Eye (tissue), 1 donor: ENCODE measurements around the gene MEIS2.

Source experiments
- DNase-seq: peaks from one replicate; pipeline ENCODE4 v3.0.0-alpha.2; 2015

Gene MEIS2

GRCh38 chr15:36924034-36924433, 176.3 kb downstream of the MEIS2 start:
- DNase-seq, result peak; percentile 64

GRCh38 chr15:36921484-36922091, 178.8 kb downstream of the MEIS2 start:
- peak; percentile 43 for DNase-seq

- DNase-seq, result no peak
Observed at GRCh38 chr15:36917411-36918267, 182.7 kb downstream of the MEIS2 start.

GRCh38 chr15:36914960-36915808, 185.2 kb downstream of the MEIS2 start:
- DNase-seq, result no peak

- DNase-seq, result no peak
Observed at GRCh38 chr15:36914466-36914865, 185.9 kb downstream of the MEIS2 start.

- peak; percentile 54 for DNase-seq
Observed at GRCh38 chr15:36912311-36912712, 188.0 kb downstream of the MEIS2 start.

GRCh38 chr15:36911322-36911944, 188.9 kb downstream of the MEIS2 start:
- DNase-seq, result peak; percentile 58

- DNase-seq, result no peak
Observed at GRCh38 chr15:36908991-36909390, 191.4 kb downstream of the MEIS2 start.

GRCh38 chr15:36907295-36907694, 193.1 kb downstream of the MEIS2 start:
- no peak for DNase-seq

GRCh38 chr15:36905908-36906307, 194.4 kb downstream of the MEIS2 start:
- DNase-seq, result no peak

GRCh38 chr15:36904715-36905114, 195.6 kb downstream of the MEIS2 start:
- DNase-seq, result no peak

GRCh38 chr15:36903922-36904556, 196.3 kb downstream of the MEIS2 start:
- DNase-seq, result peak; percentile 39

GRCh38 chr15:36903195-36903594, 197.2 kb downstream of the MEIS2 start:
- DNase-seq, result peak; percentile 3

GRCh38 chr15:36901012-36901411, 199.3 kb downstream of the MEIS2 start:
- DNase-seq, result no peak

GRCh38 chr15:36899696-36900095, 200.7 kb downstream of the MEIS2 start:
- DNase-seq, result peak; percentile 42

GRCh38 chr15:36898536-36899126, 201.7 kb downstream of the MEIS2 start:
- DNase-seq, result peak; percentile 42

- DNase-seq, result peak; percentile 19
Observed at GRCh38 chr15:36897834-36898233, 202.5 kb downstream of the MEIS2 start.

GRCh38 chr15:36896949-36897348, 203.4 kb downstream of the MEIS2 start:
- peak; percentile 52 for DNase-seq

- DNase-seq, result no peak
Observed at GRCh38 chr15:36894075-36894474, 206.3 kb downstream of the MEIS2 start.

GRCh38 chr15:36893276-36893675, 207.1 kb downstream of the MEIS2 start:
- no peak for DNase-seq

- peak; percentile 69 for DNase-seq
Observed at GRCh38 chr15:36888011-36888992, 212.0 kb downstream of the MEIS2 start.
